ENCODE data around the gene EHD2. TPM values are rescaled to one million over a fixed set of nuclear protein-coding genes. Genes with fewer than 3 reads are reported as not detected.

The EHD2 gene
- polyA plus RNA-seq, 1 donor (not counting 4 experiments of a cell fraction or from before 2014, with no cell fraction given) = 23.7 TPM

DNA sequence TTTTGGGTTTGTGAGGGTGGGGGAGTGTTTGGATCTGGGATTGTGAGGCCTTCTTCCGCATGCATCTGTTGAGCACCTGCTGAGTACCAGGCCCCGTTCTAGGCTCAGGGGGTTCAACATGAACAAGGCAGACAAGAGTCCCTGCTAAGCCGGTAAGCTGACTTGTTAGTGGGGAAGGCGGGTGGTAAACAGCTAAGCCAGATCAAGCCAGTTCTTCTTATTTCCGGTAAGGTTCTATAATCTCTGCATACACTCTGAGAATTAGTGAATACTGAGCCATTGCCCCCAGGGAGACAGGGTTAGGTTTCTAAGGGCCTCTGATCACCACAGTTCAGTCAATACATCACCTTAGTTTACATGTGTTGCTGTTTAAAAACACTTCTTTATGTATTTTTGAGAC, 9.9 kb upstream of the EHD2 start:
- Histone ChIP-seq H3K4me3 (ENCODE audit: control insufficient read depth in 2 of 3, extremely low read depth in 1 of 3, insufficient read depth in 2 of 3, low read depth in 1 of 3, low read length in 3 of 3) (no peak overlapping the region), H3K9me1 (ENCODE audit: control insufficient read depth, extremely low read depth, insufficient read depth, low read length) (no peaks in the 10 kb centered on the region), H3K9me3 (ENCODE audit: control insufficient read depth, low read depth, low read length) (no peaks in the 10 kb centered on the region), H3K36me3 (ENCODE audit: control insufficient read depth in 2 of 2, extremely low read depth in 1 of 2, insufficient read depth in 2 of 2, low read length in 2 of 2) (peaks cover 15 to 16% of the 10 kb centered on the region in 2 experiments), H2AFZ (ENCODE audit: control insufficient read depth, low read length) (no peak overlapping the region), H3K27me3 (ENCODE audit: control insufficient read depth, extremely low read depth, insufficient read depth, low read length) (no peaks in the 10 kb centered on the region), H3K4me2 (ENCODE audit: control insufficient read depth, extremely low read depth, insufficient read depth, low read depth, low read length) (no peak overlapping the region), H3K4me1 (ENCODE audit: control insufficient read depth, extremely low read depth, insufficient read depth, low read length) (no peaks in the 10 kb centered on the region), H3K79me2 (ENCODE audit: control insufficient read depth, insufficient read depth, low read length) (no peaks in the 10 kb centered on the region), H3K9ac (ENCODE audit: control insufficient read depth, extremely low read depth, insufficient read depth, low read length) (no peak overlapping the region), H3K27ac (ENCODE audit: control insufficient read depth, insufficient read depth, low read length) (no peak overlapping the region), H4K20me1 (ENCODE audit: control insufficient read depth, extremely low read depth, insufficient read depth, low read length) (no peaks in the 10 kb centered on the region)
- dilution Hi-C loops (cut with MboI; ENCODE audit: extremely low pct_ligation_motif_present, low sequenced_read_pairs) = no loop called here
- no peak for DNase-seq (ENCODE audit: low read depth, low spot score)
- no peak for FAIRE-seq
- TF ChIP-seq, protein P1, sequence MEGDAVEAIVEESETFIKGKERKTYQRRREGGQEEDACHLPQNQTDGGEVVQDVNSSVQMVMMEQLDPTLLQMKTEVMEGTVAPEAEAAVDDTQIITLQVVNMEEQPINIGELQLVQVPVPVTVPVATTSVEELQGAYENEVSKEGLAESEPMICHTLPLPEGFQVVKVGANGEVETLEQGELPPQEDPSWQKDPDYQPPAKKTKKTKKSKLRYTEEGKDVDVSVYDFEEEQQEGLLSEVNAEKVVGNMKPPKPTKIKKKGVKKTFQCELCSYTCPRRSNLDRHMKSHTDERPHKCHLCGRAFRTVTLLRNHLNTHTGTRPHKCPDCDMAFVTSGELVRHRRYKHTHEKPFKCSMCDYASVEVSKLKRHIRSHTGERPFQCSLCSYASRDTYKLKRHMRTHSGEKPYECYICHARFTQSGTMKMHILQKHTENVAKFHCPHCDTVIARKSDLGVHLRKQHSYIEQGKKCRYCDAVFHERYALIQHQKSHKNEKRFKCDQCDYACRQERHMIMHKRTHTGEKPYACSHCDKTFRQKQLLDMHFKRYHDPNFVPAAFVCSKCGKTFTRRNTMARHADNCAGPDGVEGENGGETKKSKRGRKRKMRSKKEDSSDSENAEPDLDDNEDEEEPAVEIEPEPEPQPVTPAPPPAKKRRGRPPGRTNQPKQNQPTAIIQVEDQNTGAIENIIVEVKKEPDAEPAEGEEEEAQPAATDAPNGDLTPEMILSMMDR (optimal IDR thresholded peaks at IDR 0.05 in 1 of 3, IDR thresholded peaks at IDR 0.05 in 1 of 3, conservative IDR thresholded peaks at IDR 0.05 in 1 of 3; ENCODE audit: extremely low read depth in 1 of 3, insufficient read depth in 2 of 3, low read length in 3 of 3) = no peak
- no peak for TF ChIP-seq EZH2 (IDR thresholded peaks at IDR 0.05; ENCODE audit: low read length)

DNA sequence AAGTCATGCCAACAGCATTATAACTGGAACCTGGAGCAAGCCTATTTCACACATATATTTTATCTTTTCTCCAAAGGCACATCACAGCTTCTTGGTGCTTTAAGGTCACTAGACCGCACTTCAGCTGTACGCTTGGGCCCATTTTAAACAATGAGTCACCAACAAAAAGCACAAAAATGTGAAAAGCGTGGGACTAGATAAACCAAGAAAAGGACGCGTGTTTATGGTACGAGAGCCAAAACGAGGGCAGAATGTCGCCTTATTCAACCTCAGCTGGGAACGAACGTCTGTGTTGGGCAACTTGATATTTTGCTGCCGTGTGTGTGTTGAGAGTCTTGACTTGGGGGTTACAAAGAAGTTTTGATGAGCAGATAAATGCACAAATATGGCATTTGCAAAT, 9.2 kb upstream of the EHD2 start:
- Histone ChIP-seq H3K9ac (ENCODE audit: control insufficient read depth, extremely low read depth, insufficient read depth, low read length) (no peak overlapping the region), H3K36me3 (ENCODE audit: control insufficient read depth in 2 of 2, extremely low read depth in 1 of 2, insufficient read depth in 2 of 2, low read length in 2 of 2) (peaks cover 11 to 14% of the 10 kb centered on the region in 2 experiments), H2AFZ (ENCODE audit: control insufficient read depth, low read length) (no peak overlapping the region), H3K4me1 (ENCODE audit: control insufficient read depth, extremely low read depth, insufficient read depth, low read length) (no peaks in the 10 kb centered on the region), H3K4me2 (ENCODE audit: control insufficient read depth, extremely low read depth, insufficient read depth, low read depth, low read length) (no peak overlapping the region), H4K20me1 (ENCODE audit: control insufficient read depth, extremely low read depth, insufficient read depth, low read length) (no peaks in the 10 kb centered on the region), H3K27ac (ENCODE audit: control insufficient read depth, insufficient read depth, low read length) (no peak overlapping the region), H3K4me3 (ENCODE audit: control insufficient read depth in 2 of 3, extremely low read depth in 1 of 3, insufficient read depth in 2 of 3, low read depth in 1 of 3, low read length in 3 of 3) (no peak overlapping the region), H3K27me3 (ENCODE audit: control insufficient read depth, extremely low read depth, insufficient read depth, low read length) (no peaks in the 10 kb centered on the region), H3K9me3 (ENCODE audit: control insufficient read depth, low read depth, low read length) (no peaks in the 10 kb centered on the region), H3K9me1 (ENCODE audit: control insufficient read depth, extremely low read depth, insufficient read depth, low read length) (no peaks in the 10 kb centered on the region), H3K79me2 (ENCODE audit: control insufficient read depth, insufficient read depth, low read length) (no peaks in the 10 kb centered on the region)
- TF ChIP-seq, protein P1 (optimal IDR thresholded peaks at IDR 0.05 in 1 of 3, IDR thresholded peaks at IDR 0.05 in 1 of 3, conservative IDR thresholded peaks at IDR 0.05 in 1 of 3; ENCODE audit: extremely low read depth in 1 of 3, insufficient read depth in 2 of 3, low read length in 3 of 3) = no peak
- no peak for TF ChIP-seq EZH2 (IDR thresholded peaks at IDR 0.05; ENCODE audit: low read length)
- DNase-seq (ENCODE audit: low read depth, low spot score) (no peak), FAIRE-seq (no peak)
- dilution Hi-C loops (cut with MboI; ENCODE audit: extremely low pct_ligation_motif_present, low sequenced_read_pairs) = no loop called here
